GM19025 (cell line): ENCODE measurements around the gene GDF7.
"Not testable (repeated sequence)": the region's sequence is repeated elsewhere in the genome, so short reads cannot be mapped to it uniquely, and the experiment has no call there.

ENCODE experiments used
- ATAC-seq: cut with Tn5 transposase; IDR thresholded peaks from one replicate; pipeline ENCODE4 v1.9.1; 2021; ENCODE audit warnings: mild to moderate bottlenecking, low read depth, moderate library complexity; ENCODE audit not compliant: unreplicated experiment

Gene GDF7

GRCh38 chr2:20691076-20691734 is 24.3 kb downstream of the GDF7 start:
- ATAC-seq: no peak

GRCh38 chr2:20692081-20692480 is 25.1 kb downstream of the GDF7 start:
- no peak for ATAC-seq

- ATAC-seq: no peak
These were observed 26.4 kb downstream of the GDF7 start for GRCh38 chr2:20693317-20693716.

- no peak for ATAC-seq
These were observed 29.4 kb downstream of the GDF7 start for GRCh38 chr2:20696366-20696765.

GRCh38 chr2:20697322-20697934 is 30.5 kb downstream of the GDF7 start:
- no peak for ATAC-seq

GRCh38 chr2:20698916-20699613 is 32.1 kb downstream of the GDF7 start:
- ATAC-seq: no peak

- ATAC-seq: no peak
These were observed 35.6 kb downstream of the GDF7 start for GRCh38 chr2:20702563-20702962.

GRCh38 chr2:20704886-20705285 is 37.9 kb downstream of the GDF7 start:
- ATAC-seq: no peak

- ATAC-seq: no peak
These were observed 39.3 kb downstream of the GDF7 start for GRCh38 chr2:20706217-20706616.

- no peak for ATAC-seq
These were observed 39.8 kb downstream of the GDF7 start for GRCh38 chr2:20706786-20707185.

GRCh38 chr2:20707601-20708000 is 40.7 kb downstream of the GDF7 start:
- no peak for ATAC-seq

GRCh38 chr2:20711641-20712040 is 44.7 kb downstream of the GDF7 start:
- ATAC-seq: not testable (repeated sequence)

- ATAC-seq: not testable (repeated sequence)
These were observed 46.6 kb downstream of the GDF7 start for GRCh38 chr2:20713585-20713984.

GRCh38 chr2:20714412-20714811 is 47.5 kb downstream of the GDF7 start:
- not testable (repeated sequence) for ATAC-seq

- not testable (repeated sequence) for ATAC-seq
These were observed 49.2 kb downstream of the GDF7 start for GRCh38 chr2:20716164-20716563.

- no peak for ATAC-seq
These were observed 50.7 kb downstream of the GDF7 start for GRCh38 chr2:20717641-20718040.

GRCh38 chr2:20722592-20723240 is 55.8 kb downstream of the GDF7 start:
- ATAC-seq: no peak

GRCh38 chr2:20723543-20723942 is 56.6 kb downstream of the GDF7 start:
- no peak for ATAC-seq

GRCh38 chr2:20724500-20725053 is 57.6 kb downstream of the GDF7 start:
- no peak for ATAC-seq

- no peak for ATAC-seq
These were observed 58.8 kb downstream of the GDF7 start for GRCh38 chr2:20725782-20726181.

- ATAC-seq: no peak
These were observed 60.0 kb downstream of the GDF7 start for GRCh38 chr2:20726913-20727312.
